ENCODE results near the gene ZDHHC14. TPM values are rescaled to one million over a fixed set of nuclear protein-coding genes. Genes with fewer than 3 reads are reported as not detected.

ZDHHC14 gene
- total RNA-seq, 1 experiment from 2014 or later = 4.9 TPM

GRCh38 chr6:157670466-157671186, 289.6 kb downstream of the ZDHHC14 start:
- Histone ChIP-seq H3K27ac (ENCODE audit: low read length) (no peak overlapping the region), H2AFZ (ENCODE audit: low read length) (no peak overlapping the region), H3K79me2 (ENCODE audit: low read length) (no peaks in the 10 kb centered on the region), H4K20me1 (ENCODE audit: low read length) (no peaks in the 10 kb centered on the region), H3K9me3 (ENCODE audit: low read length) (no peaks in the 10 kb centered on the region), H3K4me3 (ENCODE audit: low read length) (no peak overlapping the region), H3K9me2 (replicated peaks; ENCODE audit: low read length) (no peaks in the 10 kb centered on the region), H3F3A (ENCODE audit: low read length, unreplicated experiment) (no peaks in the 10 kb centered on the region), H3K36me3 (ENCODE audit: low read depth, low read length) (no peaks in the 10 kb centered on the region), H3K4me2 (ENCODE audit: low read length) (no peak overlapping the region), H3K9ac (ENCODE audit: low read length) (no peak overlapping the region), H3K4me1 (ENCODE audit: insufficient read depth, low read length) (peaks cover 17% of the 10 kb centered on the region), H3K27me3 (ENCODE audit: low read length) (no peaks in the 10 kb centered on the region)
- POLR2A ChIA-PET (ENCODE audit: unreplicated experiment) = no interaction called here
- TF ChIP-seq EZH2 (IDR thresholded peaks at IDR 0.05; ENCODE audit: low read length, unreplicated experiment) (no peak), CTCF (conservative IDR thresholded peaks at IDR 0.05; ENCODE audit: low read depth, low read length) (no peak)
- ATAC-seq (no peak), DNase-seq (no peak)
- BruUV-seq (replicated peaks) = no TSS peak
- CTCF ChIA-PET = interaction anchor here (0.6 kb wide), 1 partner anchor 472 kb away, joined by 3 read pairs; no protein-coding TSS in a partner anchor
- intact Hi-C loops (cut with micrococcal nuclease) = no loop called here

- peaks cover 11% of the 10 kb centered on the region for H3K4me1 ChIP-seq (ENCODE audit: insufficient read depth, low read length)
- H3K79me2 ChIP-seq (ENCODE audit: low read length) = no peaks in the 10 kb centered on the region
- no peaks in the 10 kb centered on the region for H3K9me3 ChIP-seq (ENCODE audit: low read length)
- TF ChIP-seq CTCF (conservative IDR thresholded peaks at IDR 0.05; ENCODE audit: low read depth, low read length) (no peak), EZH2phosphoT487 (IDR thresholded peaks at IDR 0.05; ENCODE audit: borderline replicate concordance, low read length) (no peak), EZH2 (IDR thresholded peaks at IDR 0.05; ENCODE audit: low read length, unreplicated experiment) (no peak)
- ATAC-seq (no peak), DNase-seq (no peak)
- H3K4me3 ChIP-seq (ENCODE audit: low read length) = no peak overlapping the region
- H4K20me1 ChIP-seq (ENCODE audit: low read length) = no peaks in the 10 kb centered on the region
- H3K27ac ChIP-seq (ENCODE audit: low read length) = no peak overlapping the region
- no TSS peak for BruUV-seq (replicated peaks)
- no peak overlapping the region for H2AFZ ChIP-seq (ENCODE audit: low read length)
- no peaks in the 10 kb centered on the region for H3K9me2 ChIP-seq (replicated peaks; ENCODE audit: low read length)
- CTCF ChIA-PET = no interaction called here
- no peaks in the 10 kb centered on the region for H3F3A ChIP-seq (ENCODE audit: low read length, unreplicated experiment)
- H3K36me3 ChIP-seq (ENCODE audit: low read depth, low read length) = no peaks in the 10 kb centered on the region
- no peak overlapping the region for H3K4me2 ChIP-seq (ENCODE audit: low read length)
- intact Hi-C loops (cut with micrococcal nuclease) = no loop called here
- no peak overlapping the region for H3K9ac ChIP-seq (ENCODE audit: low read length)
- POLR2A ChIA-PET (ENCODE audit: unreplicated experiment) = no interaction called here
- H3K27me3 ChIP-seq (ENCODE audit: low read length) = no peaks in the 10 kb centered on the region
Observed at GRCh38 chr6:157672726-157673412, 291.9 kb downstream of the ZDHHC14 start.

GRCh38 chr6:157673596-157673995, 292.6 kb downstream of the ZDHHC14 start:
- POLR2A ChIA-PET (ENCODE audit: unreplicated experiment) = no interaction called here
- CTCF ChIA-PET = no interaction called here

More at GRCh38 chr6:157673596-157673995, 292.6 kb downstream of the ZDHHC14 start:
- no peak overlapping the region for H3K4me3 ChIP-seq (ENCODE audit: low read length)
- no peak overlapping the region for H3K9ac ChIP-seq (ENCODE audit: low read length)
- BruUV-seq (replicated peaks) = no TSS peak
- H3K79me2 ChIP-seq (ENCODE audit: low read length) = no peaks in the 10 kb centered on the region
- H3K36me3 ChIP-seq (ENCODE audit: low read depth, low read length) = no peaks in the 10 kb centered on the region
- H3K9me2 ChIP-seq (replicated peaks; ENCODE audit: low read length) = no peaks in the 10 kb centered on the region
- H3K4me2 ChIP-seq (ENCODE audit: low read length) = no peak overlapping the region
- TF ChIP-seq EZH2phosphoT487 (IDR thresholded peaks at IDR 0.05; ENCODE audit: borderline replicate concordance, low read length) = no peak
- TF ChIP-seq EZH2 (IDR thresholded peaks at IDR 0.05; ENCODE audit: low read length, unreplicated experiment) = no peak
- no peak for TF ChIP-seq CTCF (conservative IDR thresholded peaks at IDR 0.05; ENCODE audit: low read depth, low read length)
- H3K4me1 ChIP-seq (ENCODE audit: insufficient read depth, low read length) = peaks cover 9% of the 10 kb centered on the region
- intact Hi-C loops (cut with micrococcal nuclease) = no loop called here
- H3K9me3 ChIP-seq (ENCODE audit: low read length) = no peaks in the 10 kb centered on the region
- no peaks in the 10 kb centered on the region for H3K27me3 ChIP-seq (ENCODE audit: low read length)
- no peaks in the 10 kb centered on the region for H4K20me1 ChIP-seq (ENCODE audit: low read length)
- no peak overlapping the region for H3K27ac ChIP-seq (ENCODE audit: low read length)
- ATAC-seq (no peak), DNase-seq (no peak)
- no peaks in the 10 kb centered on the region for H3F3A ChIP-seq (ENCODE audit: low read length, unreplicated experiment)
- H2AFZ ChIP-seq (ENCODE audit: low read length) = no peak overlapping the region

All from PC-3 (cell line).